Measurements from ENCODE around the gene AIFM3.

Gene AIFM3

DNA sequence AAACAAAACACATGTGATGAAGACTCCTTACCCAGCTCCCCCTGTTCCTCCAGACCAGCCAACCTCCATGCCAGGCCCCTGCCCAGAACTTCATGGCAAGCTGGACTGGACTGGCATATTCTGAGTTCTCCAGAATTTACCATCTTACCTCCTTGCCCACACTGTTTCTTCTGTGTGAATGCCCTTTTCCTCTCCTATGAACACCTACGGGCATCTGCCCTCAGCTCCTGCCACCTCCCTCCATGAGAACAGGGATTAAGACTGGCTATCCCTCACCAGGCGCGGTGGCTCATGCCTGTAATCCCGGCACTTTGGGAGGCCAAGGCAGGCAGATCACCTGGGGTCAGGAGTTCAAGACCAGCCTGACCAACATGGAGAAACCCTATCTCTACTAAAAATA, 6.4 kb upstream of the AIFM3 start:
- Mint-ChIP-seq H3K4me3 (peak overlapping the region in 2 of 3 experiments; percentile 39 to 53), H3K4me1 (no peaks in the 10 kb centered on the region), H3K27me3 (ENCODE audit: low read depth) (peaks cover 63% of the 10 kb centered on the region), H3K27ac (no peak overlapping the region), H3K36me3 (ENCODE audit: low read depth) (no peaks in the 10 kb centered on the region), H3K9me3 (no peaks in the 10 kb centered on the region)
- no peak for TF ChIP-seq CTCF (IDR thresholded peaks at IDR 0.05; ENCODE audit: unreplicated experiment in 3 of 3)

DNA sequence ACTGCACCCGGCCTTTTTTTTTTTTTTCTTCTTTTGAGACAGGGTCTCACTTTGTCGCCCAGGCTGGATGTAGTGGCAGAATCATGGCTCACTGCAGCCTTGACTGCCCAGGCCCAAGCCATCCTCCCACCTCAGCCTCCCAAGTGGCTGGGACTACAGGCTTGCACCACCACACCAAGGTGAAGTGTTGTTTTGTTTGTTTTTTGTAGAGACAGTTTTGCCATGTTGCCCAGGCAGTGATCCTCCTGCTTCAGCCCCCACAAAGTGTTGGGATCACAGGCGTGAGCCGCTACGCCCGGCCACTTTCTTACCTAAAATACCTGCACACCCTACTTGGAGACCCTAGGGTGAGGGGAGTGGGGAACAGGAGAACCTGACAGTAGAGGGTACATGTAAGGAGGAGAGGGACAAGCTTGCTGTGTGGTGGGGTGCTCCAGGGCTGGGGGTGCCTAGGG, 4.5 kb upstream of the AIFM3 start:
- H3K4me3 Mint-ChIP-seq = no peak overlapping the region
- TF ChIP-seq CTCF (IDR thresholded peaks at IDR 0.05; ENCODE audit: unreplicated experiment in 3 of 3) = no peak
- no peaks in the 10 kb centered on the region for H3K9me3 Mint-ChIP-seq
- H3K27ac Mint-ChIP-seq = no peak overlapping the region
- H3K27me3 Mint-ChIP-seq (ENCODE audit: low read depth) = peaks cover 64% of the 10 kb centered on the region
- no peaks in the 10 kb centered on the region for H3K4me1 Mint-ChIP-seq
- H3K36me3 Mint-ChIP-seq (ENCODE audit: low read depth) = no peaks in the 10 kb centered on the region

DNA sequence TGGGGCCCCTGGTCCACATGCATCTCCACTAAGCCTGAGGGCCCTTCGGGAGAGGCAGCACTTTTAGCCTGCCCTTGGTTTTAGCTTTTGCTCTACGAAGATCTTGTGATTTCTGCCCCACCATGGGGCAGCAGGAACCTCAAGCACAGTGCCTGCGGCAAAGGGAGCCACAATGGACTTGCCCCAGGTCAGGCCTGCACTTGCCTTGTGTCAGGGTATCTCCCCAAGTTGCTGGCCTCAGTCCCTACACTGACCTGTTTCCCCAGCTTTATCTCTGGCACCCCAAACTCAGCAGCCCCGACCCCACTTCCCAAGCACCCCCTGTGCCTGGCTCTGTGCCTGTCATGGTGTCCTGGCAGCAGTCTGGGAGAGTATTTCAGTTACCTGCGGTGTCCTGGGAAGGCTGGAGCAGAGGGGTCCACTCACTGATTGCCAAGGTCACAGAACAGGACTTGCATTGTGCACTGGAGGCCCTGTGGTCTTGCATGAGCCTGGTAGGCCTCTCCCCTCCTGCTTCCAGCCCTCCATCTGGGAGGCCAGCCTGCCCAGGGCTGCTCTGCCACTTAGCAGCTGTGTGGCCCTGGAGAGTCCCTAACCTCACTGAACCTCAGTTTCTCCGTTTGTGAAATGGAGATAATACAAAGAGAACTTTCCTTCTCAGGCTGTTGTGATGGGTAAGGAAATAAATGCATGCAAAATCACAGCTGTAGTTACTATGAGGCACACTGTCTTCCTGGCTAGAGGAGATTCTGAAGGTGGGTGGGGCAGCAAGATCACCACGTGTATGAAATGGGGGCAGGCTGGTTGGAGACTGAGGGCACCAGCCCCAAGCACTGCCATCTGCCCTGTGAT, 3.6 kb upstream of the AIFM3 start:
- Mint-ChIP-seq H3K27ac (no peak overlapping the region), H3K9me3 (no peaks in the 10 kb centered on the region), H3K36me3 (ENCODE audit: low read depth) (no peaks in the 10 kb centered on the region), H3K4me1 (no peaks in the 10 kb centered on the region), H3K27me3 (ENCODE audit: low read depth) (peaks cover 60% of the 10 kb centered on the region), H3K4me3 (peak overlapping the region; percentile 53 to 82 (median 59))
- TF ChIP-seq CTCF (IDR thresholded peaks at IDR 0.05; ENCODE audit: unreplicated experiment in 3 of 3) = no peak

- Mint-ChIP-seq H3K9me3 (no peaks in the 10 kb centered on the region), H3K36me3 (ENCODE audit: low read depth) (no peaks in the 10 kb centered on the region), H3K27ac (no peak overlapping the region), H3K4me3 (peak overlapping the region; percentile 74 to 82 (median 82)), H3K27me3 (ENCODE audit: low read depth) (peaks cover 56% of the 10 kb centered on the region), H3K4me1 (no peaks in the 10 kb centered on the region)
- no peak for TF ChIP-seq CTCF (IDR thresholded peaks at IDR 0.05; ENCODE audit: unreplicated experiment in 3 of 3)
Observed at GRCh38 chr22:20964090-20964798, 2.8 kb upstream of the AIFM3 start.

GRCh38 chr22:20964799-20965103, 2.3 kb upstream of the AIFM3 start:
- peaks cover 57% of the 10 kb centered on the region for H3K27me3 Mint-ChIP-seq (ENCODE audit: low read depth)
- H3K27ac Mint-ChIP-seq = no peak overlapping the region
- H3K9me3 Mint-ChIP-seq = no peaks in the 10 kb centered on the region
- H3K4me1 Mint-ChIP-seq = no peaks in the 10 kb centered on the region
- TF ChIP-seq CTCF (IDR thresholded peaks at IDR 0.05; ENCODE audit: unreplicated experiment in 3 of 3) = no peak
- H3K36me3 Mint-ChIP-seq (ENCODE audit: low read depth) = no peaks in the 10 kb centered on the region
- peak overlapping the region; percentile 74 to 82 (median 82) for H3K4me3 Mint-ChIP-seq

Measured in nephron (organoid).